ENCODE results near the gene LBHD2.

DNA sequence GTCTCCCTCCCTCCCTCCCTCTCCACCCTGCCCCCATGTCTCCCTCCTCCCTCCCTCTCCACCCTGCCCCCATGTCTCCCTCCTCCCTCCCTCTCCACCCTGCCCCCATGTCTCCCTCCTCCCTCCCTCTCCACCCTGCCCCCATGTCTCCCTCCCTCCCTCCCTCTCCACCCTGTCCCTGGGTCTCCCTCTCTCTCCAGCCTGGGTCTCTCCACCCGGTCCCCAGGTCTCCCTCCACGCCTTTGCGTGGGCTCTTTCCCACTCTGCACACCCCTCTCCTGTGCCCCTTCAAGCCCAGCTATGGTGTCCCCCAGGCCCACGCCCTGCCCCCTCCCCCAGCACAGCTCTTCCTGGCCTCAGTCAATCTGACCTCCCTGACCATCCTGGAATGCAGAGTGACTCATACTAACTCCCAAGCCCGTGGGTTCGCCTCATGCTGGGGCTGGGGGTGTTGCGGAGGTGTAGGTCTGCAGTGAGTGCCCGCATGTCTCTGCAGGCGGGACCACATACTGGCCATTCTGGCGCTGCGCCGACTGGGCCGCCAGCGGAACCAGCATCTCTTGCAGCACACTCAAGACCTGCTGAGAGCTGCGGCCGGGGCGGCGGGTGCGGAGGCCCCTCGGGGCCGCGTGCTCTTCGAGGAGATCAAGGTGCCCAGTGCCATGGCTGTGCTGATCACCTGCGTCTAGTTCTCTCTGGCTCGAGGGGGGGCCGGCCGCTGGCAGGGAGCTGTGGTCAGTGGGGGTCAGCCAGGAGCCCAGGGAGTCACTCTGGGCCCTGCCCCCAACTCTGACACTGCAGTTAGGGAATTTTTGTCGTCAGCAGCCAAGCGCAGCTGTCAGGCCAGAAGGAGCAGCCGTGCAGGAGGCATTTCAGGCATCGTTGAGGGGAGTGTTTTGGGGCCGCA lies 25.8 kb downstream of the LBHD2 start:
- TF ChIP-seq, protein P1, sequence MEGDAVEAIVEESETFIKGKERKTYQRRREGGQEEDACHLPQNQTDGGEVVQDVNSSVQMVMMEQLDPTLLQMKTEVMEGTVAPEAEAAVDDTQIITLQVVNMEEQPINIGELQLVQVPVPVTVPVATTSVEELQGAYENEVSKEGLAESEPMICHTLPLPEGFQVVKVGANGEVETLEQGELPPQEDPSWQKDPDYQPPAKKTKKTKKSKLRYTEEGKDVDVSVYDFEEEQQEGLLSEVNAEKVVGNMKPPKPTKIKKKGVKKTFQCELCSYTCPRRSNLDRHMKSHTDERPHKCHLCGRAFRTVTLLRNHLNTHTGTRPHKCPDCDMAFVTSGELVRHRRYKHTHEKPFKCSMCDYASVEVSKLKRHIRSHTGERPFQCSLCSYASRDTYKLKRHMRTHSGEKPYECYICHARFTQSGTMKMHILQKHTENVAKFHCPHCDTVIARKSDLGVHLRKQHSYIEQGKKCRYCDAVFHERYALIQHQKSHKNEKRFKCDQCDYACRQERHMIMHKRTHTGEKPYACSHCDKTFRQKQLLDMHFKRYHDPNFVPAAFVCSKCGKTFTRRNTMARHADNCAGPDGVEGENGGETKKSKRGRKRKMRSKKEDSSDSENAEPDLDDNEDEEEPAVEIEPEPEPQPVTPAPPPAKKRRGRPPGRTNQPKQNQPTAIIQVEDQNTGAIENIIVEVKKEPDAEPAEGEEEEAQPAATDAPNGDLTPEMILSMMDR (conservative IDR thresholded peaks at IDR 0.05; ENCODE audit: low read depth in 2 of 2) = no peak
- TF ChIP-seq, protein P2, sequence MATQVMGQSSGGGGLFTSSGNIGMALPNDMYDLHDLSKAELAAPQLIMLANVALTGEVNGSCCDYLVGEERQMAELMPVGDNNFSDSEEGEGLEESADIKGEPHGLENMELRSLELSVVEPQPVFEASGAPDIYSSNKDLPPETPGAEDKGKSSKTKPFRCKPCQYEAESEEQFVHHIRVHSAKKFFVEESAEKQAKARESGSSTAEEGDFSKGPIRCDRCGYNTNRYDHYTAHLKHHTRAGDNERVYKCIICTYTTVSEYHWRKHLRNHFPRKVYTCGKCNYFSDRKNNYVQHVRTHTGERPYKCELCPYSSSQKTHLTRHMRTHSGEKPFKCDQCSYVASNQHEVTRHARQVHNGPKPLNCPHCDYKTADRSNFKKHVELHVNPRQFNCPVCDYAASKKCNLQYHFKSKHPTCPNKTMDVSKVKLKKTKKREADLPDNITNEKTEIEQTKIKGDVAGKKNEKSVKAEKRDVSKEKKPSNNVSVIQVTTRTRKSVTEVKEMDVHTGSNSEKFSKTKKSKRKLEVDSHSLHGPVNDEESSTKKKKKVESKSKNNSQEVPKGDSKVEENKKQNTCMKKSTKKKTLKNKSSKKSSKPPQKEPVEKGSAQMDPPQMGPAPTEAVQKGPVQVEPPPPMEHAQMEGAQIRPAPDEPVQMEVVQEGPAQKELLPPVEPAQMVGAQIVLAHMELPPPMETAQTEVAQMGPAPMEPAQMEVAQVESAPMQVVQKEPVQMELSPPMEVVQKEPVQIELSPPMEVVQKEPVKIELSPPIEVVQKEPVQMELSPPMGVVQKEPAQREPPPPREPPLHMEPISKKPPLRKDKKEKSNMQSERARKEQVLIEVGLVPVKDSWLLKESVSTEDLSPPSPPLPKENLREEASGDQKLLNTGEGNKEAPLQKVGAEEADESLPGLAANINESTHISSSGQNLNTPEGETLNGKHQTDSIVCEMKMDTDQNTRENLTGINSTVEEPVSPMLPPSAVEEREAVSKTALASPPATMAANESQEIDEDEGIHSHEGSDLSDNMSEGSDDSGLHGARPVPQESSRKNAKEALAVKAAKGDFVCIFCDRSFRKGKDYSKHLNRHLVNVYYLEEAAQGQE (IDR thresholded peaks at IDR 0.05; ENCODE audit: unreplicated experiment) = no peak
- no peak for TF ChIP-seq EZH2 (IDR thresholded peaks at IDR 0.05; ENCODE audit: low read depth, unreplicated experiment)
- TF ChIP-seq STAT1 (IDR thresholded peaks at IDR 0.05; ENCODE audit: unreplicated experiment) = no peak
- no peak for TF ChIP-seq POLR2AphosphoS5 (IDR thresholded peaks at IDR 0.05; ENCODE audit: low read depth)

All from GM23338 (cell line).